DOHH2 (cell line): Measurements from ENCODE around the gene EFL1.
"Not testable (repeated sequence)": the region's sequence is repeated elsewhere in the genome, so short reads cannot be mapped to it uniquely, and the experiment has no call there.

ENCODE experiments used
- H3F3A ChIP-seq: fragments of 200-600 bp; sonication (generic), shearing (Covaris generic); 2 replicates; pipeline ENCODE4 v1.6.0; 2016; ENCODE audit warnings: antibody characterized with exemption, mild to moderate bottlenecking; ENCODE audit not compliant: control insufficient read depth, insufficient read depth
- H3K27ac ChIP-seq: fragments of 200-600 bp; sonication (generic); 2 replicates; pipeline ENCODE4 v1.5.1; 2014; ENCODE audit warnings: low read depth, mild to moderate bottlenecking, low read length, moderate library complexity
- H3K27me3 ChIP-seq: fragments of 200-600 bp; sonication (generic); 2 replicates; pipeline ENCODE4 v1.6.1; 2014; ENCODE audit warnings: mild to moderate bottlenecking, low read length, mixed read lengths; ENCODE audit not compliant: control insufficient read depth
- H3K36me3 ChIP-seq: fragments of 200-600 bp; sonication (generic); 2 replicates; pipeline ENCODE4 v1.6.1; 2014; ENCODE audit warnings: mild to moderate bottlenecking, low read length, moderate library complexity, mixed read lengths; ENCODE audit not compliant: control insufficient read depth
- H3K4me1 ChIP-seq: fragments of 200-600 bp; sonication (generic); 2 replicates; pipeline ENCODE4 v1.6.1; 2014; ENCODE audit warnings: mild to moderate bottlenecking, low read length, mixed read lengths; ENCODE audit not compliant: control insufficient read depth
- H3K4me2 ChIP-seq: fragments of 200-600 bp; sonication (generic); 2 replicates; pipeline ENCODE4 v1.6.0; 2014; ENCODE audit warnings: mild to moderate bottlenecking, low read length, moderate library complexity
- H3K4me3 ChIP-seq: fragments of 200-600 bp; sonication (generic); 2 replicates; pipeline ENCODE4 v1.5.1; 2014; ENCODE audit warnings: mild to moderate bottlenecking, low read length, mixed read lengths
- H3K79me2 ChIP-seq: fragments of 200-600 bp; sonication (generic); 2 replicates; pipeline ENCODE4 v1.6.1; 2014; ENCODE audit warnings: mild to moderate bottlenecking, low read length, mixed read lengths; ENCODE audit not compliant: control insufficient read depth
- H3K9me2 ChIP-seq: fragments of 200-600 bp; sonication (generic); replicated peaks from 2 replicates; pipeline ENCODE4 v1.6.1; 2014; ENCODE audit warnings: mild to moderate bottlenecking, low read length, mixed read lengths; ENCODE audit not compliant: control insufficient read depth
- H3K9me3 ChIP-seq: fragments of 200-600 bp; sonication (generic); 2 replicates; pipeline ENCODE4 v1.6.1; 2014; ENCODE audit warnings: antibody characterized with exemption, low read length, mixed read lengths; ENCODE audit not compliant: control insufficient read depth, insufficient read depth
- H4K20me1 ChIP-seq: fragments of 200-600 bp; sonication (generic); 2 replicates; pipeline ENCODE4 v1.6.0; 2014; ENCODE audit warnings: low read depth, mild to moderate bottlenecking, antibody characterized with exemption, low read length, moderate library complexity; ENCODE audit not compliant: control insufficient read depth, insufficient read depth
- EZH2phosphoT487 ChIP-seq: fragments of 200-600 bp; sonication (generic); IDR thresholded peaks from 2 replicates; pipeline ENCODE4 v1.6.1; 2017; ENCODE audit warnings: borderline replicate concordance, mild to moderate bottlenecking, antibody characterized with exemption, low read length, moderate library complexity, mixed read lengths
- TF ChIP-seq, protein P1 (sequence below): fragments of 200-600 bp; sonication (generic); IDR thresholded peaks from one replicate; pipeline ENCODE4 v1.5.1; 2014; ENCODE audit warnings: antibody characterized with exemption, mild to moderate bottlenecking, low read depth, low read length; ENCODE audit not compliant: poor library complexity, severe bottlenecking

EFL1 gene

GRCh38 chr15:82294061-82294690 is 31.6 kb upstream of the EFL1 start:
- H3K4me2 ChIP-seq: no peak overlapping the region
- H3K27ac ChIP-seq: no peak overlapping the region
- H3F3A ChIP-seq: no peaks in the 10 kb centered on the region
- TF ChIP-seq, protein P1, sequence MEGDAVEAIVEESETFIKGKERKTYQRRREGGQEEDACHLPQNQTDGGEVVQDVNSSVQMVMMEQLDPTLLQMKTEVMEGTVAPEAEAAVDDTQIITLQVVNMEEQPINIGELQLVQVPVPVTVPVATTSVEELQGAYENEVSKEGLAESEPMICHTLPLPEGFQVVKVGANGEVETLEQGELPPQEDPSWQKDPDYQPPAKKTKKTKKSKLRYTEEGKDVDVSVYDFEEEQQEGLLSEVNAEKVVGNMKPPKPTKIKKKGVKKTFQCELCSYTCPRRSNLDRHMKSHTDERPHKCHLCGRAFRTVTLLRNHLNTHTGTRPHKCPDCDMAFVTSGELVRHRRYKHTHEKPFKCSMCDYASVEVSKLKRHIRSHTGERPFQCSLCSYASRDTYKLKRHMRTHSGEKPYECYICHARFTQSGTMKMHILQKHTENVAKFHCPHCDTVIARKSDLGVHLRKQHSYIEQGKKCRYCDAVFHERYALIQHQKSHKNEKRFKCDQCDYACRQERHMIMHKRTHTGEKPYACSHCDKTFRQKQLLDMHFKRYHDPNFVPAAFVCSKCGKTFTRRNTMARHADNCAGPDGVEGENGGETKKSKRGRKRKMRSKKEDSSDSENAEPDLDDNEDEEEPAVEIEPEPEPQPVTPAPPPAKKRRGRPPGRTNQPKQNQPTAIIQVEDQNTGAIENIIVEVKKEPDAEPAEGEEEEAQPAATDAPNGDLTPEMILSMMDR: no peak
- no peak for TF ChIP-seq EZH2phosphoT487
- no peaks in the 10 kb centered on the region for H3K4me1 ChIP-seq
- H3K79me2 ChIP-seq: no peaks in the 10 kb centered on the region
- no peaks in the 10 kb centered on the region for H3K9me2 ChIP-seq
- no peaks in the 10 kb centered on the region for H4K20me1 ChIP-seq
- H3K27me3 ChIP-seq: no peaks in the 10 kb centered on the region
- H3K4me3 ChIP-seq: no peak overlapping the region
- no peaks in the 10 kb centered on the region for H3K9me3 ChIP-seq
- H3K36me3 ChIP-seq: no peaks in the 10 kb centered on the region

DNA sequence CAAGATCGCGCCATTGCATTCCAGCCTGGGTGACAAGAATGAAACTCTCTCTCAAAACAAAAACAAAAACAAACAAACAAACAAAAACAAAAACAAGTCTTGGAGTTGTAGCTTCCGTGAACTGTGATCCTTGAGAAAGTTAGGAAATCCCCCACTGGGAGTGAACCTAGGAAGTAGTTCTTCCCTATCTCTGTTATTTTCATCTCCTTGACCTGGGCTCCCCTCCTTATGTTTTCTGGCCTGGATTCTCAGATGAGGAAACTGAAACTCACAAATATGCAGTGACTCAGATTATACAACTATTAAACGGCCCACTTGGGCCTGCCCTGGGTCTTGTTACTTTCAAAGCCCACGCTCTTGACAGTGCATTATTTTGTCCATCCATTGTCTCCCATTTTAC is 29.7 kb upstream of the EFL1 start:
- H3K27me3 ChIP-seq: no peaks in the 10 kb centered on the region
- no peaks in the 10 kb centered on the region for H3K4me1 ChIP-seq
- no peaks in the 10 kb centered on the region for H3K36me3 ChIP-seq
- no peak overlapping the region for H3K4me3 ChIP-seq
- H4K20me1 ChIP-seq: no peaks in the 10 kb centered on the region
- H3K79me2 ChIP-seq: no peaks in the 10 kb centered on the region
- no peaks in the 10 kb centered on the region for H3K9me3 ChIP-seq
- no peaks in the 10 kb centered on the region for H3F3A ChIP-seq
- H3K9me2 ChIP-seq: no peaks in the 10 kb centered on the region
- no peak overlapping the region for H3K4me2 ChIP-seq
- TF ChIP-seq EZH2phosphoT487: no peak
- TF ChIP-seq, protein P1: no peak
- no peak overlapping the region for H3K27ac ChIP-seq

DNA sequence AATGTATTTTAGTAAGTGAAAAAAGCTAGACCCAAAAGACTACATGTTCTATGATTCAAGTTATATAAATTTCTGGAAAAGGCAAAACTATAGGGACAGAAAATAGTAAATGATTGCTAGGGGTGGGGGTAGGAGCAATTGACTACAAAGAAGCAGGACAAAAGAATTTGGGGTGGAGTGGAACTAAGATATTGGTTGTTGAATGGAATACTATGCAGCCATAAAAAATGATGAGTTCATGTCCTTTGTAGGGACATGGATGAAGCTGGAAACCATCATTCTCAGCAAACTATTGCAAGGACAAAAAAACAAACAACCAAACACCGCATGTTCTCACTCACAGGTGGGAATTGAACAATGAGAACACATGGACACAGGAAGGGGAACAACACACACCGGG is 25.7 kb upstream of the EFL1 start:
- not testable (repeated sequence) for H3K4me3 ChIP-seq, H3K9me2 ChIP-seq, H4K20me1 ChIP-seq, H3K79me2 ChIP-seq, H3K4me2 ChIP-seq, H3K9me3 ChIP-seq, H3K36me3 ChIP-seq, H3F3A ChIP-seq, H3K27ac ChIP-seq, H3K27me3 ChIP-seq, H3K4me1 ChIP-seq

GRCh38 chr15:82286475-82286874 is 23.9 kb upstream of the EFL1 start:
- not testable (repeated sequence) for H3F3A ChIP-seq, H3K36me3 ChIP-seq, H3K27me3 ChIP-seq, H3K79me2 ChIP-seq, H3K9me2 ChIP-seq, H3K4me1 ChIP-seq, H3K27ac ChIP-seq, H3K4me2 ChIP-seq, H3K9me3 ChIP-seq, H4K20me1 ChIP-seq, H3K4me3 ChIP-seq

- H3F3A ChIP-seq, H3K27ac ChIP-seq, H3K36me3 ChIP-seq, H3K9me2 ChIP-seq, H4K20me1 ChIP-seq, H3K27me3 ChIP-seq, H3K9me3 ChIP-seq, H3K4me1 ChIP-seq, H3K4me2 ChIP-seq, H3K4me3 ChIP-seq, H3K79me2 ChIP-seq: not testable (repeated sequence)
Observed at GRCh38 chr15:82284381-82284780, 21.8 kb upstream of the EFL1 start.

GRCh38 chr15:82282386-82282785 is 19.9 kb upstream of the EFL1 start:
- H3K4me1 ChIP-seq, H3K79me2 ChIP-seq, H3K9me3 ChIP-seq, H3K27ac ChIP-seq, H4K20me1 ChIP-seq, H3K4me2 ChIP-seq, H3F3A ChIP-seq, H3K9me2 ChIP-seq, H3K36me3 ChIP-seq, H3K4me3 ChIP-seq, H3K27me3 ChIP-seq: not testable (repeated sequence)
